Mesenchymal stem cell (in vitro differentiated cells and primary cell): ENCODE results near the gene CATSPER2.
"Not testable (repeated sequence)": the region's sequence is repeated elsewhere in the genome, so short reads cannot be mapped to it uniquely, and the experiment has no call there.

ENCODE experiments used
- DNase-seq: peaks from one replicate; pipeline ENCODE4 v3.0.0-alpha.2; 2013
- H2AFZ ChIP-seq: one replicate; pipeline ENCODE4 v1.6.1; 2013; ENCODE audit warnings: low read depth, mild to moderate bottlenecking, control low read depth, inconsistent platforms, low read length, moderate library complexity
- H2AK5ac ChIP-seq: 2 replicates; pipeline ENCODE4 v1.6.1; 2013; ENCODE audit warnings: low read length, moderate library complexity, mild to moderate bottlenecking, inconsistent platforms; ENCODE audit not compliant: severe bottlenecking
- H2BK120ac ChIP-seq: one replicate; pipeline ENCODE4 v1.6.1; 2013; ENCODE audit warnings: low read depth, mild to moderate bottlenecking, inconsistent platforms, low read length, moderate library complexity
- H2BK12ac ChIP-seq, 2 experiments: one replicate each; pipeline ENCODE4 v1.6.1; 2013; ENCODE audit warnings: inconsistent platforms in 2 of 2, low read length in 2 of 2, mild to moderate bottlenecking in 2 of 2, moderate library complexity in 2 of 2, control low read depth in 1 of 2
- H2BK15ac ChIP-seq: one replicate; pipeline ENCODE4 v1.6.1; 2013; ENCODE audit warnings: mild to moderate bottlenecking, low read depth, inconsistent platforms; ENCODE audit not compliant: poor library complexity, severe bottlenecking
- H2BK5ac ChIP-seq: 2 replicates; pipeline ENCODE4 v1.6.1; 2013; ENCODE audit warnings: low read depth, mild to moderate bottlenecking, low read length, control low read depth, inconsistent platforms; ENCODE audit not compliant: poor library complexity, severe bottlenecking
- H3K14ac ChIP-seq, 2 experiments: one replicate each; pipeline ENCODE4 v1.6.1; 2013; ENCODE audit warnings: inconsistent platforms in 2 of 2, low read length in 2 of 2, control low read depth in 1 of 2, mild to moderate bottlenecking in 1 of 2, moderate library complexity in 1 of 2
- H3K18ac ChIP-seq, 2 experiments: one replicate each; pipeline ENCODE4 v1.6.1; 2013; ENCODE audit warnings: inconsistent platforms in 2 of 2, low read length in 2 of 2, control low read depth in 1 of 2, low read depth in 1 of 2, mild to moderate bottlenecking in 1 of 2
- H3K23ac ChIP-seq, 2 experiments: one replicate each; pipeline ENCODE4 v1.6.1; 2013; ENCODE audit warnings: inconsistent platforms in 2 of 2, low read length in 2 of 2, mild to moderate bottlenecking in 2 of 2, moderate library complexity in 2 of 2, control low read depth in 1 of 2
- H3K27ac ChIP-seq: 2 replicates; pipeline ENCODE4 v1.5.1; 2013; ENCODE audit warnings: mild to moderate bottlenecking, moderate library complexity, low read length, control low read depth, inconsistent platforms; ENCODE audit not compliant: poor library complexity, severe bottlenecking
- H3K27me3 ChIP-seq, 2 experiments: 2 replicates each; pipeline versions ENCODE4 v1.6.1 to v1.7.0; 2013; ENCODE audit warnings: low read length in 2 of 2, mild to moderate bottlenecking in 2 of 2, moderate library complexity in 2 of 2, control low read depth in 1 of 2, inconsistent platforms in 1 of 2; ENCODE audit not compliant: control insufficient read depth in 1 of 2, insufficient read depth in 1 of 2
- H3K36me3 ChIP-seq, 2 experiments: 2 replicates each; pipeline versions ENCODE4 v1.6.1 to v1.7.0; 2013; ENCODE audit warnings: low read length in 2 of 2, control low read depth in 1 of 2, inconsistent platforms in 1 of 2, low read depth in 1 of 2, mild to moderate bottlenecking in 1 of 2; ENCODE audit not compliant: insufficient read depth in 2 of 2, control insufficient read depth in 1 of 2
- H3K4ac ChIP-seq, 2 experiments: one replicate each; pipeline ENCODE4 v1.6.1; 2013; ENCODE audit warnings: inconsistent platforms in 2 of 2, low read length in 2 of 2, mild to moderate bottlenecking in 2 of 2, moderate library complexity in 2 of 2, control low read depth in 1 of 2, low read depth in 1 of 2
- H3K4me1 ChIP-seq: 2 replicates; pipeline ENCODE4 v1.6.1; 2013; ENCODE audit warnings: low read depth, low read length, control low read depth; ENCODE audit not compliant: control insufficient read depth, insufficient read depth
- H3K4me2 ChIP-seq: 2 replicates; pipeline ENCODE4 v1.6.1; 2013; ENCODE audit warnings: low read length, mild to moderate bottlenecking, inconsistent platforms; ENCODE audit not compliant: poor library complexity, severe bottlenecking
- H3K4me3 ChIP-seq, 2 experiments: 2 replicates each; pipeline versions ENCODE4 v1.5.1 to v1.7.0; 2013; ENCODE audit warnings: low read length in 2 of 2, mild to moderate bottlenecking in 2 of 2, control low read depth in 1 of 2, low read depth in 1 of 2; ENCODE audit not compliant: insufficient read depth in 1 of 2
- H3K79me1 ChIP-seq: replicated peaks from 2 replicates; pipeline ENCODE4 v1.6.1; 2013; ENCODE audit warnings: mild to moderate bottlenecking, control low read depth, low read length, inconsistent platforms; ENCODE audit not compliant: poor library complexity, severe bottlenecking
- H3K9ac ChIP-seq: 2 replicates; pipeline ENCODE4 v1.7.0; 2013; ENCODE audit warnings: mild to moderate bottlenecking, low read length, moderate library complexity
- H3K9me3 ChIP-seq: 2 replicates; pipeline ENCODE4 v1.7.0; 2013; ENCODE audit warnings: mild to moderate bottlenecking, low read length; ENCODE audit not compliant: control insufficient read depth
- H4K8ac ChIP-seq: one replicate; pipeline ENCODE4 v1.6.1; 2013; ENCODE audit warnings: inconsistent platforms, mild to moderate bottlenecking, low read length, moderate library complexity
- H4K91ac ChIP-seq: one replicate; pipeline ENCODE4 v1.6.1; 2013; ENCODE audit warnings: mild to moderate bottlenecking, low read length, inconsistent platforms
- WGBS: methylation state at CpG from one replicate; pipeline ENCODE4 v1.1.7; 2013; ENCODE audit warnings: mixed read lengths; 5-methylcytosine and 5-hydroxymethylcytosine counted together

The CATSPER2 gene

DNA sequence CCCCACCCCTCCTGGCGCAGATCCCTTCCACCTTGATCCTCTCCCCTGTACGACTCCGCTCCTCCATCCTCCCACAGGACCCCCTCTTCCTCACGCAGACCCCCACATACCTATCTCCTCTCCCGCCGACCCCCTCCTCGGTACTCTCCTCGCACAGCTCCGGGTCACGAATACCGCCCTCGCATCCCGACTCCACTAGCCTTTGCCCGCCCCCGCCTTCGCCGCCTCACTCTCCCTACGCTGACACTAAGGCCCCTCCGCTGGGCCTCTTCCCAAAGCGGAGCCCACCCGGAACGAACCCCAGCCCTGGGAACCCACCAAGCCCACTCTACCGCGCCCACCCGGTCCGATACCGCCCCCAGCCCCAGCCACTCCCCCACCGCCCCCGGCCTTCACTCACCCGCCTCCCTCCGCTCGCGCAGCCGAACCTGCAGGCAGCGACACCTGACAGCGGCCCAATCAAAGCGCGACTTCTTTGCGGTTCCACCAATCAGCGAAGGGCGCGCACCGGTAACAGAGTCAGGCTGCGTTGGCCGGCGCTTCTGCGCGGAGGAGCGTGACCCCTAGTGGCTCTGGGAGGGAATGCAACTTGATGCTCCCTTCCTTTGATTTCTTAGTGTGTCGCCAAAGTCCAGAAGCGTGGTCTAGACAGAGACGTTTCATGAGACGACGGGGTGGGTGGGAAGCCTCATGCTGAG lies 41.1 kb upstream of the CATSPER2 start:
- H3K27ac ChIP-seq, H3K4me1 ChIP-seq, H2AK5ac ChIP-seq, H3K4me3 ChIP-seq, H2AFZ ChIP-seq, H2BK5ac ChIP-seq, H2BK120ac ChIP-seq, H3K18ac ChIP-seq, H3K9ac ChIP-seq, H4K91ac ChIP-seq, H3K14ac ChIP-seq, H3K23ac ChIP-seq, H3K4ac ChIP-seq, H4K8ac ChIP-seq, H2BK15ac ChIP-seq, H3K9me3 ChIP-seq, H3K36me3 ChIP-seq, H3K79me1 ChIP-seq, H3K4me2 ChIP-seq, H2BK12ac ChIP-seq, DNase-seq, H3K27me3 ChIP-seq: not testable (repeated sequence)
- no CpG with 5 or more reads among the region's 54 CpGs for WGBS

DNA sequence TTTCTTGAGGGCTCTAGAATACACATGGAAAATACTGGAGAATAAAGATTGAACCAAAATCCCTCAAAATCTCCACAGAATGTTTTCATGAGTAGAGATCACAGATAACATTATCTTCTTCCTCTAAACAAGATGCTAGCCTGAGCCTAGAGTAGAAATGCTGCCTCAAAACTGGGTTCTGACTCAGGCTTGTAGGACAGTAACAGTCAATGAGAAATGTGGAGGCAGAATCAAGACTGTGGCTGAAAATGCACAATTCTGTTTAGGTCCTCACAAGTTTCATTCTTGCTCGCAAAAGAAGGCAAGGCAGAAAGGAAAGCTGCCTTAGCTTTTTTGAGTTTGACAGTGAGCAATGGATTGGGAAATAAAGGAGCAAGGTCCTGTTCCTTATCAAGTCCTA lies 25.5 kb upstream of the CATSPER2 start:
- not testable (repeated sequence) for H3K23ac ChIP-seq, H2BK15ac ChIP-seq, DNase-seq, H3K18ac ChIP-seq, H3K27me3 ChIP-seq, H3K14ac ChIP-seq, H2BK5ac ChIP-seq, H2BK120ac ChIP-seq, H3K4me1 ChIP-seq, H4K91ac ChIP-seq, H3K79me1 ChIP-seq, H3K4me2 ChIP-seq, H2AK5ac ChIP-seq, H3K9ac ChIP-seq, H3K4ac ChIP-seq, H4K8ac ChIP-seq, H3K36me3 ChIP-seq, H3K4me3 ChIP-seq, H3K27ac ChIP-seq, H3K9me3 ChIP-seq, H2BK12ac ChIP-seq, H2AFZ ChIP-seq
- no CpG with 5 or more reads among the region's 1 CpG for WGBS

DNA sequence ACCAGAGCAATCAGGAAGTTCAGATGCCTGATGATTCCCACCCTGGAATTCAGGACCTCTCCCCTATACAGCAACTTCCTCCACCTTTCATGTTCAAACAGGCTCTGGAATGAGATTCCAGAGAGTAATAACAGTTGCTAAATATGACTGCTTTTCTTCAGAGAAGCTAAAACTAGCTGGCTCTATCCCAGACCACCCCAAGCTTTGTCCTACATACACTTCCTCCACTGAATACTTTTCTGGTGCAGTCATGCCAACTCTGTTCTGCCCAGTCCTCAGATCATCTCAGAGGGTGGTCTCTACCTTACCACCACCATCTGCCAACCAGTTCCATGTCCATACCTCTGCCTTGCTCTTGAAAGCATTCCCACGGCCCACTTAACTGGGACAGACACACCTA lies 17.5 kb upstream of the CATSPER2 start:
- DNase-seq, H3K4me1 ChIP-seq, H2BK12ac ChIP-seq, H3K14ac ChIP-seq, H3K4me3 ChIP-seq, H3K9me3 ChIP-seq, H2BK5ac ChIP-seq, H2AFZ ChIP-seq, H3K36me3 ChIP-seq, H3K23ac ChIP-seq, H3K9ac ChIP-seq, H3K27ac ChIP-seq, H2BK120ac ChIP-seq, H3K27me3 ChIP-seq, H3K4me2 ChIP-seq, H2AK5ac ChIP-seq, H3K4ac ChIP-seq, H2BK15ac ChIP-seq, H3K79me1 ChIP-seq, H3K18ac ChIP-seq, H4K8ac ChIP-seq, H4K91ac ChIP-seq: not testable (repeated sequence)
- no CpG with 5 or more reads among the region's 1 CpG for WGBS

GRCh38 chr15:43663333-43663732 lies 14.7 kb upstream of the CATSPER2 start:
- H3K27me3 ChIP-seq, H2BK12ac ChIP-seq, H3K4me3 ChIP-seq, H3K14ac ChIP-seq, H3K4me1 ChIP-seq, H4K91ac ChIP-seq, H4K8ac ChIP-seq, H3K23ac ChIP-seq, H3K4ac ChIP-seq, H2BK120ac ChIP-seq, H3K18ac ChIP-seq, H3K27ac ChIP-seq, H2BK15ac ChIP-seq, DNase-seq, H2AFZ ChIP-seq, H2BK5ac ChIP-seq, H3K9me3 ChIP-seq, H3K4me2 ChIP-seq, H3K9ac ChIP-seq, H3K79me1 ChIP-seq, H3K36me3 ChIP-seq, H2AK5ac ChIP-seq: not testable (repeated sequence)
- WGBS: no CpG with 5 or more reads among the region's 8 CpGs
